Measurements from ENCODE around the gene MUC12. TPM values are rescaled to one million over a fixed set of nuclear protein-coding genes. Genes with fewer than 3 reads are reported as not detected.
"Not testable (repeated sequence)": the region's sequence is repeated elsewhere in the genome, so short reads cannot be mapped to it uniquely, and the experiment has no call there.

Gene MUC12
- total and polyA plus RNA-seq, 2 of the 8 experiments (the other 6 are each of a cell fraction or from before 2014, with no cell fraction given) = 7.7 to 16.2 TPM

DNA sequence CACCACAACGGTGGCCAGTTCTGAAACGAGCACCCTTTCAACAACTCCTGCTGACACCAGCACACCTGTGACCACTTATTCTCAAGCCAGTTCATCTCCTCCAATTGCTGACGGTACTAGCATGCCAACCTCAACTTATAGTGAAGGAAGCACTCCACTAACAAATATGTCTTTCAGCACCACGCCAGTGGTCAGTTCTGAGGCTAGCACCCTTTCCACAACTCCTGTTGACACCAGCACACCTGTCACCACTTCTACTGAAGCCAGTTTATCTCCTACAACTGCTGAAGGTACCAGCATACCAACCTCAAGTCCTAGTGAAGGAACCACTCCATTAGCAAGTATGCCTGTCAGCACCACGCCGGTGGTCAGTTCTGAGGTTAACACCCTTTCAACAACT is 71.9 kb downstream of the MUC12 start:
- not testable (repeated sequence) for H3K18ac ChIP-seq (ENCODE audit: extremely low read depth, low read length); FAIRE-seq; H3K27me3 ChIP-seq (replicated peaks in 1 of 4; ENCODE audit: control insufficient read depth in 3 of 4, extremely low read depth in 1 of 4, insufficient read depth in 3 of 4, low read length in 3 of 4)

More for the DNA sequence above, 71.9 kb downstream of the MUC12 start:
- H2AFZ ChIP-seq (ENCODE audit: low read length); H3K14ac ChIP-seq (ENCODE audit: insufficient read length); H2BK120ac ChIP-seq (replicated peaks; ENCODE audit: low read depth, low read length); H4K20me1 ChIP-seq (replicated peaks in 1 of 2; ENCODE audit: control insufficient read depth in 1 of 2, insufficient read depth in 2 of 2, low read length in 2 of 2); H3K79me2 ChIP-seq (ENCODE audit: control insufficient read depth in 1 of 2, insufficient read depth in 2 of 2, low read length in 2 of 2); H3K4me2 ChIP-seq (ENCODE audit: insufficient read depth in 1 of 2, low read depth in 2 of 2, low read length in 2 of 2); H3K79me1 ChIP-seq (ENCODE audit: low read depth, low read length); H3K4me1 ChIP-seq (replicated peaks in 1 of 4; ENCODE audit: control insufficient read depth in 3 of 4, insufficient read depth in 4 of 4, low read length in 3 of 4); H3K36me3 ChIP-seq (ENCODE audit: control insufficient read depth in 2 of 4, insufficient read depth in 4 of 4, low read length in 3 of 4); H3K9ac ChIP-seq (replicated peaks in 1 of 4; ENCODE audit: extremely low read depth in 1 of 4, low read depth in 3 of 4, low read length in 3 of 4); H3K23me2 ChIP-seq (ENCODE audit: low read depth, low read length); DNase-seq (ENCODE audit: low read depth in 1 of 2, low spot score in 2 of 2); H2BK15ac ChIP-seq (ENCODE audit: low read length); H3K56ac ChIP-seq (replicated peaks; ENCODE audit: insufficient read length, low read depth, low read length); H2BK20ac ChIP-seq (ENCODE audit: low read length); H4K5ac ChIP-seq (ENCODE audit: insufficient read length, low read depth, low read length); H3K27ac ChIP-seq (ENCODE audit: low read depth, low read length); H3K4ac ChIP-seq (replicated peaks; ENCODE audit: insufficient read length, low read depth, low read length); POLR2A ChIA-PET (ENCODE audit: partially characterized antibody); H4K8ac ChIP-seq (ENCODE audit: extremely low read depth, insufficient read depth, low read length); H2BK12ac ChIP-seq (ENCODE audit: low read depth, low read length); H2BK5ac ChIP-seq (ENCODE audit: low read depth, low read length); H3K4me3 ChIP-seq (ENCODE audit: extremely low read depth in 1 of 4, insufficient read depth in 2 of 4, low read depth in 3 of 4, low read length in 4 of 4); H3K23ac ChIP-seq (ENCODE audit: insufficient read length); H4K91ac ChIP-seq (replicated peaks; ENCODE audit: insufficient read length, low read length); H2AK5ac ChIP-seq (ENCODE audit: low read depth, low read length); CTCF ChIA-PET (ENCODE audit: partially characterized antibody): not testable (repeated sequence)
- H3K9me3 ChIP-seq (ENCODE audit: insufficient read depth in 2 of 2, low read depth in 1 of 2, low read length in 1 of 2) = peaks cover 3 to 12% of the 10 kb centered on the region in 2 experiments; a peak in 1 of 4 replicates
- 81% methylated on average over 6 of the region's 6 CpGs; no CpG with 5 or more reads in 1 of the 2 experiments for WGBS, 2 experiments (ENCODE audit: extremely low coverage in 1 of 2, insufficient coverage in 1 of 2, insufficient read length in 1 of 2, insufficient replicate concordance in 2 of 2, low coverage in 1 of 2, low lambda C conversion rate in 2 of 2, missing lambda C conversion rate in 1 of 2)
